ENCODE results near the gene CDK11B.

CDK11B gene

GRCh38 chr1:1610796-1611195 is 48.0 kb downstream of the CDK11B start:
- DNase-seq = no peak
- Mint-ChIP-seq H3K9me3 (no peaks in the 10 kb centered on the region), H3K27ac (no peak overlapping the region), H3K4me1 (ENCODE audit: low read depth) (peaks cover 34% of the 10 kb centered on the region), H3K27me3 (no peaks in the 10 kb centered on the region), H3K36me3 (ENCODE audit: low read depth) (peaks cover 16% of the 10 kb centered on the region), H3K4me3 (no peak overlapping the region)

GRCh38 chr1:1609822-1610485 is 48.9 kb downstream of the CDK11B start:
- Mint-ChIP-seq H3K36me3 (ENCODE audit: low read depth) (peaks cover 14% of the 10 kb centered on the region), H3K27me3 (no peaks in the 10 kb centered on the region), H3K27ac (no peak overlapping the region), H3K4me1 (ENCODE audit: low read depth) (peaks cover 33% of the 10 kb centered on the region), H3K9me3 (no peaks in the 10 kb centered on the region), H3K4me3 (no peak overlapping the region)
- no peak for DNase-seq

DNA sequence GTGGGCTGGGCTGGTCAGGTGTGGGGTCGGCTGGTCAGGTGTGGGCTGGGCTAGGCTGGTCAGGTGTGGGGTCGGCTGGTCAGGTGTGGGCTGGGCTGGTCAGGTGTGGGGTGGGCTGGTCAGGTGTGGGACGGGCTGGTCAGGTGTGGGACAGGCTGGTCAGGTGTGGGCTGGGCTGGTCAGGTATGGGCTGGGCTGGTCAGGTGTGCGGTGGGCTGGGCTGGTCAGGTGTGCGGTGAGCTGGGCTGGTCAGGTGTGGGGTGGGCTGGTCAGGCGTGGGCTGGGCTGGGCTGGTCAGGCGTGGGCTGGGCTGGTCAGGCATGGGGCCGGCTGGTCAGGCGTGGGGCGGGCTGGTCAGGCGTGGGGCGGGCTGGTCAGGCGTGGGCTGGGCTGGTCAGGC is 52.6 kb downstream of the CDK11B start:
- H3K4me3 Mint-ChIP-seq = no peak overlapping the region
- peaks cover 13% of the 10 kb centered on the region for H3K4me1 Mint-ChIP-seq (ENCODE audit: low read depth)
- no peak overlapping the region for H3K27ac Mint-ChIP-seq
- no peaks in the 10 kb centered on the region for H3K9me3 Mint-ChIP-seq
- no peak for DNase-seq
- H3K36me3 Mint-ChIP-seq (ENCODE audit: low read depth) = no peaks in the 10 kb centered on the region
- no peaks in the 10 kb centered on the region for H3K27me3 Mint-ChIP-seq

GRCh38 chr1:1605724-1606123 is 53.1 kb downstream of the CDK11B start:
- H3K4me3 Mint-ChIP-seq = no peak overlapping the region
- DNase-seq = no peak
- no peaks in the 10 kb centered on the region for H3K27me3 Mint-ChIP-seq
- H3K27ac Mint-ChIP-seq = no peak overlapping the region
- no peaks in the 10 kb centered on the region for H3K36me3 Mint-ChIP-seq (ENCODE audit: low read depth)
- H3K9me3 Mint-ChIP-seq = no peaks in the 10 kb centered on the region
- H3K4me1 Mint-ChIP-seq (ENCODE audit: low read depth) = peaks cover 14% of the 10 kb centered on the region

DNA sequence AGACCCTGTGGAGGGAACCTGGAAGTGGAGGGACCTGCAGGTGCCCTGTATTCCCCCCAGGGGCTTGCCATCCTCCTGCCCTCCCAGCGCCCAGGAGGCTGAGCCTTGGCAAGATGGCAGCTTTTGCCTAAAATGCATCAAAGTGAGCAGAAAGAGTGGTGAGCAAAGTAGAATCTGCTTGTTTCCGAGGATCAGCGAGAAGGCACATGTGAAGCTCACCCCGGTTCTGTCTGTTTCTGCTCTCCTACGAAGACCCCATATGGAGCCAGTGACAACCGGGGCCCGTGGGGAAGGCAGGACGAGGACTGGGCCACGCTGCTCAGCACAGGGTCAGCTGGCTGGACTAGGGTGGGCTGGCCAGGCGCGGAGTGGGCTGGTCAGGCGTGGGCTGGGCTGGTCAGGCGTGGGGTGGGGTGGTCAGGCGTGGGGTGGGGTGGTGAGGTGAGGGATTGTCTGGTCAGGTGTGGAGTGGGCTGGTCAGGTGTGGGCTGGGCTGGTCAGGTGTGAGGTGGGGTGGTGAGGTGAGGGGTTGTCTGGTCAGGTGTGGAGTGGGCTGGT is 53.7 kb downstream of the CDK11B start:
- H3K4me1 Mint-ChIP-seq (ENCODE audit: low read depth) = peaks cover 15% of the 10 kb centered on the region
- no peaks in the 10 kb centered on the region for H3K36me3 Mint-ChIP-seq (ENCODE audit: low read depth)
- H3K4me3 Mint-ChIP-seq = no peak overlapping the region
- DNase-seq = no peak
- no peaks in the 10 kb centered on the region for H3K27me3 Mint-ChIP-seq
- H3K27ac Mint-ChIP-seq = peak overlapping the region; percentile 57
- H3K9me3 Mint-ChIP-seq = no peaks in the 10 kb centered on the region

DNA sequence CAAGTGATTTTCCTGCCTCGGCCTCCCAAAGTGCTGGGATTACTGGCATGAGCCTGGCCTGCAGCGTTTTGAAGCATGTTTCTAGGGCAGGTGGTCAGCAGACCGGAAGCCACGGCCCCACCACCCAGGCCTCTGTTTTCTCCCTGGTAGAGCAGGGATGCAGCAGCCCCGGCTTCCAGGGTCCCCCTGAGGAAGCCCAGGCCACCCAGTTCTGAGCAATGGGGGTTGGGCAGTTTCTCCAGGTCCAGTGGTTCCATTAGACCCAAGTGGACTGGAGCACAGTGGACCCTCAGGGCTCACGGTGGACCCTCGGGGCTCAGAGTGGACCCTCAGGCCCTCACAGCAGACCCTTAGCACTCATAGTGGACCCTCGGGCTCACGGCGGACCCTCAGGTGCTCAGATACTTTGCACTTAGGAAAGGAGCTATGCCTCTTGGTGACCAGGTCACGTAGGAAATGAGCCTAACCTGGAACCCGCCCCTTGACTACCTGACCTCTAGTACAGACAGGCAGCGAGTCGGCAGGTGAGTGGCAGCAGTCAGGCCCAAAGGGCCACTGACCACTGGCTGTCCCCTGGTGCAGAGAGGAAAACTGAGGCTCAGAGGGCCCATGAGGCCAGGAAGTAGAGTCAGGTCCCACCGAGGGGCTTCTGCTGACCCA is 54.3 kb downstream of the CDK11B start:
- Mint-ChIP-seq H3K27me3 (no peaks in the 10 kb centered on the region), H3K27ac (peak overlapping the region; percentile 57), H3K36me3 (ENCODE audit: low read depth) (no peaks in the 10 kb centered on the region), H3K4me3 (no peak overlapping the region), H3K4me1 (ENCODE audit: low read depth) (peaks cover 15% of the 10 kb centered on the region), H3K9me3 (no peaks in the 10 kb centered on the region)
- no peak for DNase-seq

DNA sequence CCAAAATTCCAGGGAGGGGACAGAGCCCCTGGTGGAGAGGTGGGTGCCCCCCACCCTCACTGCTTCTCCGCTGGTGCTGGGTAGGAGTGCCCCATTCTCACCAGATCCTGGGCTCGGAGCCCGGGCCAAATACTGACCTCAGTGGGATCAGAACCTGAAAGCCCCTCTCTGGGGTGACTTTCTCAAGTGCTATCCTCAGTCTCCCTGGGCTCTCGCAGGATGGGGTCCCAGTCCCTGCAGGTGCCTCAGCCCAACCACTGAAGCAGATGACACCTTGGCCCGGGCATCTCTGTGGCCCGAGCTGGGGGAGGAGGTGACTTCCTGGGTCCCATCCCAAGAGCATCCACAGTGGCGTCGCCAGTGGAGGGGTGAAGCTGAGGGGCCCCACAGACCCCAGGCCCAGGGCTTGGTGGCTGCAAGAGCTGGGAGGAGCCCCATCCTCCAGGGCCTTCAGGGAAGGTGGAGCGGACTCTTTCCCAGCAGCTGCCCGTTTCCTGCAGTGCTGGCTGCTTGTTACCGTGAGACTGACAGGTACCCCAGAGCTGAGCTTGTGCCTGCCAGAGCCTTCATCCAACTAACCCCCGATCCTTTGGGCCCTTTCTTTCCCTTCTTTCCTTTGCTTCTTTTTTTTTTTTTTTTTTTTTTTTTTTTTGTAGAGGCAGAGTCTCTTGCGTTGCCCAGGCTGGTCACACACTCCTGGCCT is 55.0 kb downstream of the CDK11B start:
- Mint-ChIP-seq H3K9me3 (no peaks in the 10 kb centered on the region), H3K27ac (no peak overlapping the region), H3K27me3 (peaks cover 4% of the 10 kb centered on the region), H3K36me3 (ENCODE audit: low read depth) (no peaks in the 10 kb centered on the region), H3K4me3 (no peak overlapping the region), H3K4me1 (ENCODE audit: low read depth) (peaks cover 19% of the 10 kb centered on the region)
- DNase-seq = no peak

DNA sequence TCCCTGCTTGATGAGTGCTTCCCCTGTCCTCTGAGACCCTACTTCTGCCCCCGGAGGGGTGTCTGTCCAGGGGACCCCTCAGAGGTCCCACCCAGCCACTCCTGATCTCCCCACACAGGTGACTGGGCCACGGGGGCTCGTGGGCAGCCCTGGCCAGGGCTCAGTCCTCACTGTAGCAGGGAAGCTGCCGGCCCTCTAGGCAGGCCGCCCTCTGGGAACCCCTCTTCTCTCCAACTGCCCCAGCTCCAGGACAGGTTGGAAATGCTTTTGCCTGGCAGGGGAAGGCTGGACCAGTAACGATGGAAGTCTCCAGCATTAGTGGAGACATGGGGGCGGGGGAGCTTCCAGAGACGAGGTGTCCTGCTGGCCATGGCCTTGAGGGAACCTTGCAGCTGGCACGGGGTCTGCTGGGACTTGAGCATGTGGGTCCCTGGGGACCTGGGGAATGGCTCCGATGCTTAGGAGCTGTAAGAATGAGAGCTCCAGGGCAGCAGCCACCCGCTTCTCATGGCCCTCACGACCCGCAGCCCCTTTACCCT is 55.8 kb downstream of the CDK11B start:
- no peaks in the 10 kb centered on the region for H3K9me3 Mint-ChIP-seq
- H3K27me3 Mint-ChIP-seq = peaks cover 7% of the 10 kb centered on the region
- no peaks in the 10 kb centered on the region for H3K36me3 Mint-ChIP-seq (ENCODE audit: low read depth)
- no peak overlapping the region for H3K27ac Mint-ChIP-seq
- H3K4me1 Mint-ChIP-seq (ENCODE audit: low read depth) = peaks cover 22% of the 10 kb centered on the region
- no peak for DNase-seq
- H3K4me3 Mint-ChIP-seq = no peak overlapping the region

GRCh38 chr1:1602304-1602967 is 56.4 kb downstream of the CDK11B start:
- H3K36me3 Mint-ChIP-seq (ENCODE audit: low read depth) = no peaks in the 10 kb centered on the region
- H3K4me3 Mint-ChIP-seq = no peak overlapping the region
- H3K27ac Mint-ChIP-seq = no peak overlapping the region
- DNase-seq = no peak
- peaks cover 10% of the 10 kb centered on the region for H3K27me3 Mint-ChIP-seq
- H3K4me1 Mint-ChIP-seq (ENCODE audit: low read depth) = peaks cover 23% of the 10 kb centered on the region
- H3K9me3 Mint-ChIP-seq = no peaks in the 10 kb centered on the region

DNA sequence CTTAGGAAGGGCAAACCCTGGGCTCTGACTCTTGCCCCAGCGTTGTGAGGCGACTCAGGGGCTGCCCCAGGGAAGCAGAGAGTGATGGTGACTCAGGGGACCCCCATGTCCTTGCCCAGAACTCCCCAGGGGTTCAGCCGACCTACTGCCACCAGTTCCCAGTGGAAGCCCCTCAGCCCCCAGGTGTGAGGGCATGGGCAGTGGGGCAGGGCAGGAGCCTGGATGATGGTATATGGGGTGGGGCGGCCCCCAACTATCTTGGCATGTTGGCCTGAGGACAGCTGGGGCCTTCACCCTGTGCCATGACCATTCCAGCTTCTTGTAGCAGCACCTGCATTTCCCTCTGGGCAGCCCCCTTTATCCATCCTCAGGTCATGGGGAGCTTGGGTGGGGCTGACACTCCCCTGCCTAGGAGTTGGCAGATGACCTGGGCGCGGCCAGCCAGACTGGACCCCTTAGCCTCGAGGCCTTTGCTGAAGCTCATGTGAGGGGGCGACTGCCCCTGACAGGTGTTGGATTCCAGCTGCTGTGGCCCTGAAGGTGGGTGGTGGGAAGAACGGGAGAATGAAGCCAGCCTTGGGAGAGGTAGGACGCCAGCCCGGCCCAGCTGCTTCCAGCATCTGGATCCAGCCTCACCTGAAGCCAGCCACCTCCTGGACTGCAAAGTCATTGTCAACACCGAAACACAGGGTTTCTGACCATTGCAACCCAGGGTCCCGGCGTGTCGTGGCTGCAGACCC is 57.1 kb downstream of the CDK11B start:
- peaks cover 10% of the 10 kb centered on the region for H3K27me3 Mint-ChIP-seq
- no peaks in the 10 kb centered on the region for H3K9me3 Mint-ChIP-seq
- H3K36me3 Mint-ChIP-seq (ENCODE audit: low read depth) = no peaks in the 10 kb centered on the region
- H3K4me3 Mint-ChIP-seq = no peak overlapping the region
- H3K27ac Mint-ChIP-seq = no peak overlapping the region
- DNase-seq = no peak
- H3K4me1 Mint-ChIP-seq (ENCODE audit: low read depth) = peaks cover 16% of the 10 kb centered on the region

DNA sequence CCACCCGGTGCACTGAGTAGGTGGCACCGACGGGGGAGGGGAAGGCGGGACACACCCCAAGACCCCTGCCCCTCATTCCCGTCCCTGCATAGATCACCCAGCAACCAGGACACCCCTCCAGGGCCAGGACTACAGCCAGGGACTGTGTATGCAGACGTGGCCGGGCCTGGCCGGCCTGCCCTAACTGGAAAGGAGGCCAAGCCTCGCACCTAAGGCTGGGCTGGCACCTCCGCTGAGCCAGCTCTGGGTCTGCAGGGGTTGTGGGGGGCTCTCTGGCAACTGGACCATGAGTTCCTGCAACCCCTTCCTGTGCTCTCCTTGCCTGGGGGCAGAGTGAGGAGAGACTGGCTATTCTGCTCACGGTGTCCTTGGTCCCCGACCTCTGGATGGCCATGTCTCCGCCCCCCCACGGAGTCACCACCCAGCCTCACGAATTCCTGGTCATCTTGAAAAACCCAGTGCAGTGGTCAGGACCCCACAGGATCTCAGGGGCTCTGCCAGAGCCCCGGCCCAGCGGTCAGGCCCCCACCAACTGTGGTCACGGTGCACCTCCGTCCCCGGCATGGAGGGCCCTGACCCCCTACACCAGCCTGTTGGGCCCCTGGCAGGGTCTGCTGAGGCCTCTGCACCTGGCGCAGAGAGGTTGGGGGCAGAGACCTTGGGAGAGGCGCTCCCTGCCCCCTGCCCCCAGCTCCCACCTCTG is 57.8 kb downstream of the CDK11B start:
- Mint-ChIP-seq H3K4me1 (ENCODE audit: low read depth) (peaks cover 14% of the 10 kb centered on the region), H3K36me3 (ENCODE audit: low read depth) (no peaks in the 10 kb centered on the region), H3K4me3 (peak overlapping the region; percentile 53), H3K9me3 (no peaks in the 10 kb centered on the region), H3K27ac (no peak overlapping the region), H3K27me3 (peaks cover 10% of the 10 kb centered on the region)
- no peak for DNase-seq

DNA sequence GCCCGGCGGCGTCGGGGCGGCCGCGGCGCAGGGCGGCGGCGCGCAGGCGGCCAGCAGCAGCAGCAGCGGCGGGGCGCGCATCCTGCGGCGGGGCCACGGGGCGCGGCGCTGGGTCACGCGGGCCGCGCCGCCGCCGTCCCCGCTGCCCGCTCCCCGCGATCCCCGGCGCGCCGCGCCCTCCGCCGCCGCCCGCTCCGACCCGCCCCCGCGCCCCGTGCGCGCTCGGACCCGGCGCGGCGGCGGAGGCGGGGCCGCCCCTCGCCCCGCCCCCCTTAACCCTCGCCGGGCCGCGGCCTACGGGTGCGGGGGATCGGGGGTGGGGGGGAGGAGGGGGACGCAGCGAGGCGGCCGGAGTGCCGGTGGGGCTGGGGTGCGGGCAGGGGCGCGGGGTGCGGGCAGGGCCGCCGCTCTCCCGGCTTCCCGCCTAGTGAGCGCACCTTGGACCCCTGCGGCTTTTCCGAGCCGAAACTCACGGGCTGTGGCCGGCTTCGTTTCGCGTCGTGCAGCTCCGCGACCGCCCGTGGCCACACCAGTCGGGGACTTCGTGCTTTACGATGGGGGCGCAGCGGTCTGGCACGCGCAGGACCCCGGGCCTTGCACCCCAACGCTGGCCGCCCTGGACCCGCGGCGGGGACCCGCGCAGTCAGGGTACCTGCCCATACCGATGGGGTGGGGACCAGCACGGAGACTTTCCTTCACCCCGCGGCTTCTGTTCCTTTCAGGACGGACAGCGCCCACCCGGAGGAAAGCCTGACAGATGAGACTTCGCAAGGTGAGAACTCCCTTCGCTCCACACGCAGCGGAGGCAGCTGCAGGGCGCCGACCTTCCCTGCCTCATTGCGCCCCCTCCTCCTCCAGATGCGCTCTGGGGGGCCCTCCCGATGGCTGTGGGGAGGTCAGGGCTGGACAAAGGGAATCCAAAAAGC is 58.6 kb downstream of the CDK11B start, which contains the start of gene FNDC10:
FNDC10 (minus strand) TSS at position 201 of the 926 bp plus-strand sequence; CDS start at position 81, 120 bp downstream.
- H3K36me3 Mint-ChIP-seq (ENCODE audit: low read depth) = no peaks in the 10 kb centered on the region
- no peak for DNase-seq
- H3K4me3 Mint-ChIP-seq = peak within 1 kb of the TSS; percentile 66
- H3K27ac Mint-ChIP-seq = no peak within 1 kb of the TSS
- no peaks in the 10 kb centered on the region for H3K9me3 Mint-ChIP-seq
- peaks cover 14% of the 10 kb centered on the region for H3K4me1 Mint-ChIP-seq (ENCODE audit: low read depth)
- peaks cover 10% of the 10 kb centered on the region for H3K27me3 Mint-ChIP-seq

All from activated T-cell treated with anti-CD3 and anti-CD28 coated beads, Interleukin-2, amount 50 U/mL, for 24 hours (primary cell).